ENCODE measurements around the gene ZSCAN9. TPM values are rescaled to one million over a fixed set of nuclear protein-coding genes. Genes with fewer than 3 reads are reported as not detected.

Gene ZSCAN9
- total and polyA plus RNA-seq, 2 donors (not counting 3 experiments of a cell fraction or from before 2014, with no cell fraction given), result 11.7 to 18.0 TPM

- Histone ChIP-seq H3K79me2 (ENCODE audit: control insufficient read depth, insufficient read depth, low read length) (no peaks in the 10 kb centered on the region), H3K4me3 (replicated peaks in 1 of 3; ENCODE audit: insufficient read depth in 1 of 3, low read depth in 1 of 3, low read length in 3 of 3) (peak overlapping the region; percentile 33 to 49 (median 33)), H3K27ac (ENCODE audit: insufficient read depth, low read depth, low read length) (no peak overlapping the region), H3K9me3 (replicated peaks; ENCODE audit: control insufficient read depth, insufficient read depth, low read length) (no peaks in the 10 kb centered on the region), H3K4me2 (ENCODE audit: insufficient read depth, low read length) (peak overlapping the region; percentile 96), H3K9ac (replicated peaks; ENCODE audit: extremely low read depth, insufficient read depth, low read length) (no peak overlapping the region), H4K20me1 (replicated peaks; ENCODE audit: control insufficient read depth, extremely low read depth, insufficient read depth, low read length) (no peaks in the 10 kb centered on the region), H3K4me1 (ENCODE audit: control insufficient read depth, extremely low read depth, insufficient read depth, low read length) (peaks cover 21% of the 10 kb centered on the region), H3K36me3 (ENCODE audit: control insufficient read depth in 2 of 2, extremely low read depth in 1 of 2, insufficient read depth in 2 of 2, low read length in 2 of 2) (no peaks in the 10 kb centered on the region), H3K27me3 (ENCODE audit: control insufficient read depth in 2 of 2, insufficient read depth in 2 of 2, low read length in 2 of 2) (peaks cover 37 to 79% of the 10 kb centered on the region in 2 experiments), H2AFZ (ENCODE audit: low read depth, low read length) (peak overlapping the region; percentile 61), H3K9me1 (replicated peaks; ENCODE audit: control insufficient read depth, extremely low read depth, insufficient read depth, low read length) (no peaks in the 10 kb centered on the region)
- intact Hi-C loops (cut with micrococcal nuclease) (no loop called here), dilution Hi-C loops (cut with MboI; ENCODE audit: extremely low pct_ligation_motif_present, low sequenced_read_pairs) (no loop called here)
- no TSS peak for BruUV-seq (replicated peaks)
- CTCF ChIA-PET, result interaction anchor here (0.9 to 1.6 kb wide), 5 partner anchors 12 to 67 kb away, joined by 3 to 4 read pairs (median 3); partner anchors contain the start of gene ZKSCAN8
- FAIRE-seq (no peak), DNase-seq (ENCODE audit: low read depth, low spot score) (no peak)
- POLR2A ChIA-PET, result interaction anchor here (1.5 kb wide), 1 partner anchor 67 kb away, joined by 4 read pairs; the partner anchor contains the start of gene ZKSCAN8
- TF ChIP-seq EZH2 (IDR thresholded peaks at IDR 0.05; ENCODE audit: borderline replicate concordance, low read depth, low read length, severe bottlenecking) (peak; percentile 87), JUN (IDR thresholded peaks at IDR 0.05; ENCODE audit: borderline replicate concordance, insufficient read depth, insufficient read length, low read depth) (no peak), MYC (IDR thresholded peaks at IDR 0.05; ENCODE audit: low read depth, low read length) (no peak), GATA2 (IDR thresholded peaks at IDR 0.05; ENCODE audit: insufficient read depth, insufficient read length, low read depth, low read length) (no peak)
Measured at GRCh38 chr6:28208111-28208659, 16.9 kb upstream of the ZSCAN9 start.

- intact Hi-C loops (cut with micrococcal nuclease) (loop anchor here (5.0 to 10.0 kb wide), 3 partner anchors 147 to 775 kb away; no protein-coding TSS in a partner anchor), dilution Hi-C loops (cut with MboI; ENCODE audit: extremely low pct_ligation_motif_present, low sequenced_read_pairs) (no loop called here)
- Histone ChIP-seq H3K9me3 (replicated peaks; ENCODE audit: control insufficient read depth, insufficient read depth, low read length) (no peaks in the 10 kb centered on the region), H3K27me3 (ENCODE audit: control insufficient read depth in 2 of 2, insufficient read depth in 2 of 2, low read length in 2 of 2) (peaks cover 37 to 85% of the 10 kb centered on the region in 2 experiments), H3K4me1 (ENCODE audit: control insufficient read depth, extremely low read depth, insufficient read depth, low read length) (peaks cover 21% of the 10 kb centered on the region), H3K79me2 (ENCODE audit: control insufficient read depth, insufficient read depth, low read length) (no peaks in the 10 kb centered on the region), H4K20me1 (replicated peaks; ENCODE audit: control insufficient read depth, extremely low read depth, insufficient read depth, low read length) (no peaks in the 10 kb centered on the region), H3K4me2 (ENCODE audit: insufficient read depth, low read length) (no peak overlapping the region), H2AFZ (ENCODE audit: low read depth, low read length) (no peak overlapping the region), H3K9me1 (replicated peaks; ENCODE audit: control insufficient read depth, extremely low read depth, insufficient read depth, low read length) (no peaks in the 10 kb centered on the region), H3K36me3 (ENCODE audit: control insufficient read depth in 2 of 2, extremely low read depth in 1 of 2, insufficient read depth in 2 of 2, low read length in 2 of 2) (no peaks in the 10 kb centered on the region), H3K9ac (replicated peaks; ENCODE audit: extremely low read depth, insufficient read depth, low read length) (no peak overlapping the region), H3K27ac (ENCODE audit: insufficient read depth, low read depth, low read length) (no peak overlapping the region), H3K4me3 (replicated peaks in 1 of 3; ENCODE audit: insufficient read depth in 1 of 3, low read depth in 1 of 3, low read length in 3 of 3) (no peak overlapping the region)
- ChIA-PET POLR2A (interaction anchor here (0.7 kb wide), 1 partner anchor 149 kb away, joined by 5 read pairs; no protein-coding TSS in a partner anchor), CTCF (no interaction called here)
- DNase-seq (ENCODE audit: low read depth, low spot score), result no peak
- no TSS peak for BruUV-seq (replicated peaks)
- TF ChIP-seq JUN (IDR thresholded peaks at IDR 0.05; ENCODE audit: borderline replicate concordance, insufficient read depth, insufficient read length, low read depth) (no peak), MAX (IDR thresholded peaks at IDR 0.05; ENCODE audit: insufficient read depth, insufficient read length) (no peak), POLR2AphosphoS5 (IDR thresholded peaks at IDR 0.05; ENCODE audit: insufficient read depth, low read depth, low read length) (no peak), GATA2 (IDR thresholded peaks at IDR 0.05; ENCODE audit: insufficient read depth, insufficient read length, low read depth, low read length) (no peak)
- FAIRE-seq, result no peak
Measured at GRCh38 chr6:28209753-28210535, 15.1 kb upstream of the ZSCAN9 start.
